Fibroblast of villous mesenchyme (primary cell): Measurements from ENCODE around the gene ARHGEF18. TPM values are rescaled to one million over a fixed set of nuclear protein-coding genes. Genes with fewer than 3 reads are reported as not detected.

ENCODE experiments used
- DNase-seq: peaks from one replicate; pipeline ENCODE4 v3.0.0-alpha.2; 2010; ENCODE audit warnings: low read depth
- H3K4me3 ChIP-seq: 2 replicates; pipeline ENCODE4 v1.5.1; 2011; ENCODE audit warnings: low read depth, mild to moderate bottlenecking, low read length
- CTCF ChIP-seq: IDR thresholded peaks from 2 replicates; pipeline ENCODE4 v1.5.1; 2012; ENCODE audit warnings: low read depth, mild to moderate bottlenecking, low read length; ENCODE audit not compliant: insufficient read depth
- total RNA-seq: library from RNA; depleted of rRNA; stranded (reverse); fragments of >200 nt; gene quantifications from 2 replicates; pipeline ENCODE4 v1.2.3, GENCODE V29; 2012

Gene ARHGEF18
- total RNA-seq, 1 donor = 35.0 TPM

GRCh38 chr19:7333198-7334118 is 15.3 kb upstream of the ARHGEF18 start:
- TF ChIP-seq CTCF = no peak
- H3K4me3 ChIP-seq = no peak overlapping the region
- peak; percentile 5 for DNase-seq

GRCh38 chr19:7336321-7336973 is 12.3 kb upstream of the ARHGEF18 start:
- no peak for TF ChIP-seq CTCF
- H3K4me3 ChIP-seq = no peak overlapping the region
- no peak for DNase-seq

GRCh38 chr19:7337380-7338194 is 11.2 kb upstream of the ARHGEF18 start:
- no peak for DNase-seq
- no peak for TF ChIP-seq CTCF
- H3K4me3 ChIP-seq = no peak overlapping the region

GRCh38 chr19:7340959-7341837 is 7.5 kb upstream of the ARHGEF18 start:
- peak; percentile 77 for DNase-seq
- TF ChIP-seq CTCF = peak; percentile 95
- H3K4me3 ChIP-seq = no peak overlapping the region

- no peak for TF ChIP-seq CTCF
Measured at GRCh38 chr19:7342143-7342542, 6.6 kb upstream of the ARHGEF18 start.

More at GRCh38 chr19:7342143-7342542, 6.6 kb upstream of the ARHGEF18 start:
- no peak for DNase-seq
- H3K4me3 ChIP-seq = no peak overlapping the region
